ENCODE measurements around the gene SIN3A. TPM values are rescaled to one million over a fixed set of nuclear protein-coding genes. Genes with fewer than 3 reads are reported as not detected.
A peak's percentile ranks its signal among the peaks of the same experiment; 100 is the strongest.
"Not testable (repeated sequence)": the region's sequence is repeated elsewhere in the genome, so short reads cannot be mapped to it uniquely, and the experiment has no call there.

Gene SIN3A
- total RNA-seq, 4 donors from 2014 or later = 47.1 to 68.8 (median 49.6) TPM

DNA sequence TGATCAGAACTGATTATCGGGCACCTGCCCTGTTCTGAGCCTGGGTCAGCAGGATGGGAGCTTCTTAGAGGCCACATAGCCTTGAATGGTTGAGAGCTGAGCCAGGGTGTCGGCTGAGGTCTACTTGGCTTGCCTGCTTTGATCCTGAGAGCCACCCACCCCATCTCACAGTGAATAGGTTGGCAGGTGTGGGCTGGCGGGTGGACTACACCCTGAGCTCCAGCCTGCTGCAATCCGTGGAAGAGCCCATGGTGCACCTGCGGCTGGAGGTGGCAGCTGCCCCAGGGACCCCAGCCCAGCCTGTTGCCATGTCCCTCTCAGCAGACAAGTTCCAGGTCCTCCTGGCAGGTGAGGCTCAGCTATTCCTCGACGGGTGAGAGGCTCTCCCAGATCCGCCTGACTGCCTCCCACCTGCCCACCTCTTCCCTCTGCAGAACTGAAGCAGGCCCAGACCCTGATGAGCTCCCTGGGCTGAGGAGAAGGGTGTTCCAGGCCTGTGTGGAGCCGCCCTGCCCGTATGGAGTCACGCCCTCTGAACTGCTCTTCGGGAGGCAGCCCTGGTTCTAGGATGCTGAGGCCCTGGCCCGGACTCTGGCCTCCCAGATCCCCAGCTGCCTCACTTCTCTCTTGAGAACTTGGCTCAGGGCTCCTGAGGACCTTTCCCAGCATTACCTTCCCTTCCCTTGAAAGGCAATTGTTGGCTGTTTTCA is 111.8 kb downstream of the SIN3A start:
- no peak for DNase-seq (ENCODE audit: low spot score in 2 of 2)
- H3K4me3 ChIP-seq (ENCODE audit: low read depth, poor library complexity, severe bottlenecking) = no peak overlapping the region
- WGBS, 2 donors = 89 to 90% methylated on average over 10 to 13 of the region's 13 CpGs
- TF ChIP-seq, protein P1, sequence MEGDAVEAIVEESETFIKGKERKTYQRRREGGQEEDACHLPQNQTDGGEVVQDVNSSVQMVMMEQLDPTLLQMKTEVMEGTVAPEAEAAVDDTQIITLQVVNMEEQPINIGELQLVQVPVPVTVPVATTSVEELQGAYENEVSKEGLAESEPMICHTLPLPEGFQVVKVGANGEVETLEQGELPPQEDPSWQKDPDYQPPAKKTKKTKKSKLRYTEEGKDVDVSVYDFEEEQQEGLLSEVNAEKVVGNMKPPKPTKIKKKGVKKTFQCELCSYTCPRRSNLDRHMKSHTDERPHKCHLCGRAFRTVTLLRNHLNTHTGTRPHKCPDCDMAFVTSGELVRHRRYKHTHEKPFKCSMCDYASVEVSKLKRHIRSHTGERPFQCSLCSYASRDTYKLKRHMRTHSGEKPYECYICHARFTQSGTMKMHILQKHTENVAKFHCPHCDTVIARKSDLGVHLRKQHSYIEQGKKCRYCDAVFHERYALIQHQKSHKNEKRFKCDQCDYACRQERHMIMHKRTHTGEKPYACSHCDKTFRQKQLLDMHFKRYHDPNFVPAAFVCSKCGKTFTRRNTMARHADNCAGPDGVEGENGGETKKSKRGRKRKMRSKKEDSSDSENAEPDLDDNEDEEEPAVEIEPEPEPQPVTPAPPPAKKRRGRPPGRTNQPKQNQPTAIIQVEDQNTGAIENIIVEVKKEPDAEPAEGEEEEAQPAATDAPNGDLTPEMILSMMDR (IDR thresholded peaks at IDR 0.05) = no peak
- TF ChIP-seq POLR2A (IDR thresholded peaks at IDR 0.05) = no peak
- intact Hi-C loops (cut with DNase I; ENCODE audit: low total_unique reads) = loop anchor here (10.0 kb wide), 1 partner anchor 795 kb away; the partner anchor contains the start of gene ARID3B

DNA sequence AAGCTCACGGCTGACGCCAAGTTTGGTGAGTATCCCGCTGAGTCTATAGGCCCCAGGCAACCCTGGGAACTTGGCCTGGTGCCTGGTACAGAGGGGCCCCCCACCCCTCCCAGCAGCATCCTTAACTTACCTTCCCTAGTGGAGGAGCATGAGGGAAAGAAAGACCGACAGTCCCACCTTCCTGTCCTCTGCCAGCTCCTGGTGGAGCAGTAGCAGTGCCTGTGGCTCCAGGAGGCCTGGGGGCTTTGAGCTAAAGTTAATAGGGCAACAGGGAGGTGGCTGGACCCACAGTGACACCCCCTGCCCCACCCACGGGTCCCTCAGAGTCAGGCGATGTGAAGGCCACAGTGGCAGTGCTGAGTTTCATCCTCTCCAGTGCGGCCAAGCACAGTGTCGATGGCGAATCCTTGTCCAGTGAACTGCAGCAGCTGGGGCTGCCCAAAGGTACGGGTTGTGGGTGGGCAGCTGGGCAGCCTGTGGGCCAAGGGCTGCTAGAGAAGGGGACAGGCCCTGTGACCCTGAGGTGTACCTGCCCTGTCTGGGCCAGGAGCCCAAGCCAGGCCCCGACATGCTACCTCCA is 112.7 kb downstream of the SIN3A start:
- no peak for DNase-seq (ENCODE audit: low spot score in 2 of 2)
- H3K4me3 ChIP-seq (ENCODE audit: low read depth, poor library complexity, severe bottlenecking) = no peak overlapping the region
- intact Hi-C loops (cut with DNase I; ENCODE audit: low total_unique reads) = no loop called here
- TF ChIP-seq POLR2A (IDR thresholded peaks at IDR 0.05) = no peak
- TF ChIP-seq, protein P1 (IDR thresholded peaks at IDR 0.05) = no peak
- 84 to 90% methylated on average over 9 to 11 of the region's 11 CpGs for WGBS, 2 donors

DNA sequence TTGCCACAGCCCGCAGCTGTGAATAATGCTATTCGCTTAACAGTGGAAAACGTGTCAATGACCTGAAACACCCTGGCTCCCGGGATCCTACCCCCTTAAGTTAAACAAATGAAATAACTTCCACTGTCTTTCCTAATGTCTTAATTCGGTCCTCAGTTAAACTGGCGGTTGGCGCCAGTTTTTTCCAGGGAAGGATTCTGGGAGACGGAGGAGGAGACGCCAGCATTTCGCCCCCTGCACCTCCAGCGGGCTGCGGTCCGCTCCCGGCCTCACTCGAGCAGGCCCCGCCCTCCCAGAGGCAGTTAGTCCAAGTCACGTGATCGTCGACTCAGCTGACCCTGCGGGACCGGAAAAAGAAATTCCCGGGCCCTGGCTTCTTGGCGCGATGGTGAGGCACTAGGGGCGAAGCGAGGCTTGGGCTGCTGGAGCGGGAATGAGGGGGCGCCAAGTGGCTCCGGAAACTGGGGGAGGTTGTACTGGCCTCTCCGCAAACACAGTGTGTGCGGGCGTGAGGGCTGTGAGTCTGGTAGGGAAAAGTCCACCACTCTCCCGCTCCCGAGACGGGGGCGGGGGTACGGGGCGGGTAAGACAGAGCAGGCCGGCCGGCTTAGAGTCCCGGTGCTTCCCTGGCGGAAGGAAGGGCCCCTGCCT is 115.7 kb downstream of the SIN3A start, which contains the start of gene COMMD4:
Gene COMMD4, plus strand, starts transcription at position 359 of the 651 bp plus-strand sequence. Its CDS starts 27 bp downstream, at position 386.
- DNase-seq (ENCODE audit: low spot score in 2 of 2) = peak; percentile 94 to 99
- intact Hi-C loops (cut with DNase I; ENCODE audit: low total_unique reads) = no loop called here
- 1% methylated on average over 28 to 42 of the region's 42 CpGs for WGBS, 2 donors
- peak within 1 kb of the TSS; percentile 65 for H3K4me3 ChIP-seq (ENCODE audit: low read depth, poor library complexity, severe bottlenecking)
- TF ChIP-seq, protein P1 (IDR thresholded peaks at IDR 0.05) = no peak
- TF ChIP-seq POLR2A (IDR thresholded peaks at IDR 0.05) = no peak

DNA sequence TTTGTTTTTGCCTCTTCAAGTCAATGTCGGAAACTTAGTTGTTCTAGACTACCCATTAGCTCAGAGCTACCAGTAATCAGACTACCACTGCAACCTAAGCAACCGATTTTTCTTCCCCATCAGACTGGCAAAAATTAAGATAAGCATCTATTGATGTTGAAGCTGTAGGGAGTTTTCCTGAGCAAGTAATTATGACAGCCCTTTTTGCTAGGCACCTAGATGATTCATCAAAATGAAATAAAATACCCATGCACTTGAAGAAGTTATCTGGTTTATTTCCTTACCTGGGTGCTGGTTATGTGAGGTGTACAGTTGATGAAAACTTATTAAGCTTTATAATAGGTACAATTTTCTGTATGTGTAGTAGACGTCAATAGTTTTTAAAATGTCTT is 116.2 kb downstream of the SIN3A start:
- H3K4me3 ChIP-seq (ENCODE audit: low read depth, poor library complexity, severe bottlenecking) = no peak overlapping the region
- intact Hi-C loops (cut with DNase I; ENCODE audit: low total_unique reads) = no loop called here
- no peak for DNase-seq (ENCODE audit: low spot score in 2 of 2)
- 29 to 31% methylated on average over 3 of the region's 3 CpGs for WGBS, 2 donors
- TF ChIP-seq POLR2A (IDR thresholded peaks at IDR 0.05) = no peak
- TF ChIP-seq, protein P1 (IDR thresholded peaks at IDR 0.05) = no peak

DNA sequence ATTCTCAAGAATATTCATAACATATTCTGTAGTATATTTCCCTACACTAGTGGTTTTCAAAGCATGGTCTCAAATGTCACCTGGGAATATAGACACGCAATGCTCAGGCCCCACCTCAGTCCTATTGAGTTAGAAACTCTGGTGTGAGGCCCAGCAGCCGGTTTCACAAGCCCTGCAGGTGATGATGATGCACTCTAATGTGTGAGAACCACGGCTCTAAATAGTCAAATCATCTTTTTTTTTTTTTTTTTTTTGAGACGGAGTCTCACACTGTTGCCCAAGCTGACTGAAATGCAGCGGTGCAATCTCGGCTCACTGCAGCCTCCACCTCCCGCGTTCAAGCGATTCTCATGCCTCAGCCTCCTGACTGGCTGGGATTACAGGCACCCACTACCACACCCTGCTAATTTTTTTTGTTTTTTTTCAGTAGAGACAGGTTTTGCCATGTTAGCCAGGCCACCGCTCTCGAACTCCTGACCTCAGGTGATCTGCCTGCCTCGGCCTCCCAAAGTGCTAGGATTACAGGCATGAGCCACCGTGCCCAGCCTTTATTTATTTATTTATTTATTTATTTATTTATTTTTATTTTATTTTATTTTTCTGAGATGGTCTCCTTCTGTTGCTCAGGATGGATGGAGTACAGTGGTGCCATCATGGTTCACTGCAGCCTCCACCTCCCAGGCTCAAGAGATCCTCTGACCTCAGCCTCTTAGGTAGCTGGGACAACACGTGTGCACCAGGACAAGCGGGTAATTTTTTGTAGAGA is 117.7 kb downstream of the SIN3A start:
- 91 to 92% methylated on average over 15 of the region's 15 CpGs for WGBS, 2 donors
- intact Hi-C loops (cut with DNase I; ENCODE audit: low total_unique reads); H3K4me3 ChIP-seq (ENCODE audit: low read depth, poor library complexity, severe bottlenecking); DNase-seq (ENCODE audit: low spot score in 2 of 2): not testable (repeated sequence)

DNA sequence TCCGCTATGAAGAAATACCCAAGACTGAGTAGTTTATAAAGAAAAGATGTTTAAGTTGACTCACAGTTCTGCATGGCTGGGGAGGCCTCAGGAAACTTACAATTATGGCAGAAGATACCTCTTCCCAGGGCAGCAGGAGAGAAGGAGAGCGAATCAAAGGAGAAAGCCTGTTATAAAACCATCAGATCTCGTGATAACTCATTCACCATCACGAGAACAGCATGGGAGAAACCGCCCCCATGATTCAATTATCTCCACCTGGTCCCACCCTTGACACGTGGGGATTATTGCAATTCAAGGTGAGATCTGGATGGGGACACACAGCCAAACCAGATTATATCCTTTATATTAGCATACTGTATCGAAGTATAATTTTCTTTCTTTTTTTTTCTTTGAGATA is 119.4 kb downstream of the SIN3A start:
- intact Hi-C loops (cut with DNase I; ENCODE audit: low total_unique reads); H3K4me3 ChIP-seq (ENCODE audit: low read depth, poor library complexity, severe bottlenecking): not testable (repeated sequence)
- WGBS, 2 donors = 69 to 70% methylated on average over 7 of the region's 7 CpGs

More for the DNA sequence above, 119.4 kb downstream of the SIN3A start:
- not testable (repeated sequence) for DNase-seq (ENCODE audit: low spot score in 2 of 2)

All from lower leg skin (tissue), 4 donors.